HL-60 (cell line): ENCODE data around the gene FGD6.

Experiments
- DNase-seq, 2 experiments: peaks; one replicate each; pipeline ENCODE4 v3.0.0-alpha.2; 2010 to 2020; ENCODE audit warnings: low read depth in 1 of 2, low spot score in 1 of 2
- H3K27ac ChIP-seq: fragments of 250-450 bp; sonication (Bioruptor Pico); replicated peaks from 2 replicates; pipeline ENCODE4 v1.5.1; 2020; ENCODE audit warnings: mild to moderate bottlenecking, moderate library complexity
- H3K27me3 ChIP-seq: fragments of 250-450 bp; sonication (Bioruptor Pico); 2 replicates; pipeline ENCODE4 v1.5.1; 2021; ENCODE audit warnings: mild to moderate bottlenecking, moderate library complexity; ENCODE audit not compliant: insufficient read depth, poor library complexity, severe bottlenecking
- H3K4me3 ChIP-seq: replicated peaks from 2 replicates; pipeline ENCODE4 v1.5.1; 2011; ENCODE audit warnings: mild to moderate bottlenecking, control low read depth, low read length; ENCODE audit not compliant: insufficient read depth
- CTCF ChIP-seq: IDR thresholded peaks from one replicate; pipeline ENCODE4 v1.5.1; 2011; ENCODE audit warnings: low read length, control low read depth, inconsistent platforms; ENCODE audit not compliant: insufficient read depth
- GABPA ChIP-seq: IDR thresholded peaks from 2 replicates; pipeline ENCODE4 v1.6.1; 2012; ENCODE audit warnings: low read depth
- POLR2AphosphoS5 ChIP-seq: IDR thresholded peaks from 2 replicates; pipeline ENCODE4 v1.6.1; 2012; ENCODE audit warnings: low read depth
- SPI1 ChIP-seq: IDR thresholded peaks from 2 replicates; pipeline ENCODE4 v1.6.1; 2012; ENCODE audit warnings: low read depth, mild to moderate bottlenecking, borderline replicate concordance
- TF ChIP-seq, protein P1 (sequence below): IDR thresholded peaks from 2 replicates; pipeline ENCODE4 v1.6.1; 2012; ENCODE audit warnings: low read depth; ENCODE audit not compliant: insufficient replicate concordance

Gene FGD6

DNA sequence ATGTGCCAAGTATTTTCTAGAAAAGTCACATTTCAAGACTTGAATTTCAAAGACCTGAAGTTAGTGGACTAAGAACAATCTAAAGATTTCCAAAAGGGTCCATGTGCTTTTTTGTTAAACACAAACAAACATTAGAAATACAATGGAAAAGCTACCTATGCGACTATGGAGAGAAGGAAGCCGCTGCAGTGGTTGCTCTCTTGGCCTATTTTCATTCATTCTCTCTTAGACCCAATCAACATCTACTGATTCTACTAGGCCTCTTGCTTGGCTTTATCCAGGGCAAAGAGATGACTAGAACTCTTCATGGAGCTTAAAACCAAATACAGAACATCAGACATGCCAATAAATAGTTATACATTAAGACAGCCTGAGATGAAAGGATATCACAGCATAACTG is 9.9 kb downstream of the FGD6 start:
- TF ChIP-seq CTCF: no peak
- TF ChIP-seq, protein P1, sequence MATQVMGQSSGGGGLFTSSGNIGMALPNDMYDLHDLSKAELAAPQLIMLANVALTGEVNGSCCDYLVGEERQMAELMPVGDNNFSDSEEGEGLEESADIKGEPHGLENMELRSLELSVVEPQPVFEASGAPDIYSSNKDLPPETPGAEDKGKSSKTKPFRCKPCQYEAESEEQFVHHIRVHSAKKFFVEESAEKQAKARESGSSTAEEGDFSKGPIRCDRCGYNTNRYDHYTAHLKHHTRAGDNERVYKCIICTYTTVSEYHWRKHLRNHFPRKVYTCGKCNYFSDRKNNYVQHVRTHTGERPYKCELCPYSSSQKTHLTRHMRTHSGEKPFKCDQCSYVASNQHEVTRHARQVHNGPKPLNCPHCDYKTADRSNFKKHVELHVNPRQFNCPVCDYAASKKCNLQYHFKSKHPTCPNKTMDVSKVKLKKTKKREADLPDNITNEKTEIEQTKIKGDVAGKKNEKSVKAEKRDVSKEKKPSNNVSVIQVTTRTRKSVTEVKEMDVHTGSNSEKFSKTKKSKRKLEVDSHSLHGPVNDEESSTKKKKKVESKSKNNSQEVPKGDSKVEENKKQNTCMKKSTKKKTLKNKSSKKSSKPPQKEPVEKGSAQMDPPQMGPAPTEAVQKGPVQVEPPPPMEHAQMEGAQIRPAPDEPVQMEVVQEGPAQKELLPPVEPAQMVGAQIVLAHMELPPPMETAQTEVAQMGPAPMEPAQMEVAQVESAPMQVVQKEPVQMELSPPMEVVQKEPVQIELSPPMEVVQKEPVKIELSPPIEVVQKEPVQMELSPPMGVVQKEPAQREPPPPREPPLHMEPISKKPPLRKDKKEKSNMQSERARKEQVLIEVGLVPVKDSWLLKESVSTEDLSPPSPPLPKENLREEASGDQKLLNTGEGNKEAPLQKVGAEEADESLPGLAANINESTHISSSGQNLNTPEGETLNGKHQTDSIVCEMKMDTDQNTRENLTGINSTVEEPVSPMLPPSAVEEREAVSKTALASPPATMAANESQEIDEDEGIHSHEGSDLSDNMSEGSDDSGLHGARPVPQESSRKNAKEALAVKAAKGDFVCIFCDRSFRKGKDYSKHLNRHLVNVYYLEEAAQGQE: no peak
- no peak for TF ChIP-seq SPI1
- no peak for TF ChIP-seq POLR2AphosphoS5
- TF ChIP-seq GABPA: no peak
- DNase-seq: no peak
- no peak overlapping the region for H3K27ac ChIP-seq
- no peak overlapping the region for H3K4me3 ChIP-seq
- no peaks in the 10 kb centered on the region for H3K27me3 ChIP-seq

GRCh38 chr12:95206916-95207315 is 10.4 kb downstream of the FGD6 start:
- no peak overlapping the region for H3K4me3 ChIP-seq
- TF ChIP-seq CTCF: no peak
- TF ChIP-seq, protein P1: no peak
- no peak for TF ChIP-seq GABPA
- TF ChIP-seq SPI1: no peak
- no peak for TF ChIP-seq POLR2AphosphoS5
- no peak for DNase-seq
- no peaks in the 10 kb centered on the region for H3K27me3 ChIP-seq
- no peak overlapping the region for H3K27ac ChIP-seq

DNA sequence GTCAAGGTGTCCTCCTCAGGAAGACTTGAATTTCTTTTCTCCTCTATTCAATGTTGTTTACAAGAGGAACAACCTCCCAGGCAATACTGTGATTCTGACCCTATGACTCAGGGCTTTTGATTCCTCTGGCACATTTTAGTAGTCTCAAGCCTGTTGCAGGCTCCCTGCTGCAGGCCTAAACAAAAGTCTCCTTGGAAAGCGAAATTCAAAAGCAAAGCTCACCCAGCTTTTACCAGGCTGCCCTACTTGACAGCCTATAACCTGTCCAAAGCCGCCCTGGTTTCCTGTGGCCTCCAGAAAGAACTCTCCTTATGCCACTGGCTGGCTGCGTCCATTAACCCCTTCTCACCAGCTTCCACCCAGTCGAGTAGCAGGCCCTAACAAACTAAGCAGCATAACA is 11.6 kb downstream of the FGD6 start:
- Histone ChIP-seq H3K27me3 (no peaks in the 10 kb centered on the region), H3K4me3 (no peak overlapping the region), H3K27ac (no peak overlapping the region)
- DNase-seq: no peak
- no peak for TF ChIP-seq CTCF
- TF ChIP-seq SPI1: no peak
- no peak for TF ChIP-seq POLR2AphosphoS5
- TF ChIP-seq, protein P1: no peak
- TF ChIP-seq GABPA: no peak
